Esophagus muscularis mucosa (tissue), 4 donors: ENCODE data around the gene EN1. TPM values are rescaled to one million over a fixed set of nuclear protein-coding genes. Genes with fewer than 3 reads are reported as not detected.

ENCODE experiments used
- DNase-seq: peaks from one replicate; pipeline ENCODE4 v3.0.0-alpha.2; 2017; ENCODE audit errors: extremely low spot score
- H3K27ac ChIP-seq, 4 donors: fragments of 200-600 bp; sonication (generic); replicated peaks in 1 of 4; 1 replicate in 3 of 4; 2 replicates in 1 of 4; pipeline ENCODE4 v1.5.1; 2016 to 2019; ENCODE audit warnings: mild to moderate bottlenecking in 1 of 4
- H3K27me3 ChIP-seq, 4 donors: fragments of 200-600 bp; sonication (generic); one replicate each; pipeline versions ENCODE4 v1.5.1 to v1.6.0; 2016 to 2019
- H3K36me3 ChIP-seq, 4 donors: fragments of 200-600 bp; sonication (generic); one replicate each; pipeline ENCODE4 v1.5.1; 2016 to 2019
- H3K4me1 ChIP-seq, 4 donors: fragments of 200-600 bp; sonication (generic); one replicate each; pipeline ENCODE4 v1.5.1; 2016 to 2019
- H3K4me3 ChIP-seq, 4 donors: fragments of 200-600 bp; sonication (generic); 1 replicate in 2 of 4; 2 replicates in 2 of 4; pipeline ENCODE4 v1.5.1; 2016 to 2019; ENCODE audit warnings: mild to moderate bottlenecking in 4 of 4, moderate library complexity in 1 of 4
- H3K9me3 ChIP-seq, 4 donors: fragments of 200-600 bp; sonication (generic); 1 replicate in 3 of 4; 2 replicates in 1 of 4; pipeline ENCODE4 v1.5.1; 2016 to 2019
- CTCF ChIP-seq, 3 experiments: fragments of 200-600 bp in 2 of 3; fragments of 450-650 bp in 1 of 3; sonication (generic) in 2 of 3; IDR thresholded peaks; one replicate each; pipeline ENCODE4 v1.5.1; 2017 to 2019; ENCODE audit warnings: antibody characterized with exemption in 3 of 3, mild to moderate bottlenecking in 2 of 3, moderate library complexity in 1 of 3
- EP300 ChIP-seq: sonication (generic); formaldehyde crosslinking; IDR thresholded peaks from one replicate; pipeline ENCODE4 v1.6.1; 2017; ENCODE audit warnings: antibody characterized with exemption
- POLR2A ChIP-seq: fragments of 450-650 bp; IDR thresholded peaks from one replicate; pipeline ENCODE4 v1.6.1; 2017; ENCODE audit warnings: antibody characterized with exemption, moderate library complexity, mild to moderate bottlenecking, low read depth
- POLR2AphosphoS5 ChIP-seq, 2 donors: sonication (generic); formaldehyde crosslinking; IDR thresholded peaks; one replicate each; pipeline ENCODE4 v1.6.1; 2017; ENCODE audit warnings: antibody characterized with exemption in 2 of 2
- WGBS: methylation state at CpG from one replicate; pipeline ENCODE4 v1.1.5; 2018; 5-methylcytosine and 5-hydroxymethylcytosine counted together
- intact Hi-C: fragments of 100-400 bp; cut with DNase I; formaldehyde crosslinking; loops from one replicate; pipeline ENCODE4 v1.15.1; 2023
- total RNA-seq, 4 donors: library from RNA; depleted of rRNA; stranded (reverse); fragments of >200 nt; gene quantifications; one replicate each; pipeline versions ENCODE4 v1.1.0 to v1.2.1, GENCODE V29; 2016

The EN1 gene
- total RNA-seq, 4 donors from 2014 or later = 0.11 to 0.17 (median 0.13) TPM; not detected in 1

GRCh38 chr2:118803012-118803411, 44.4 kb downstream of the EN1 start:
- intact Hi-C loops = no loop called here
- H3K4me1 ChIP-seq = no peaks in the 10 kb centered on the region
- H3K4me3 ChIP-seq = no peak overlapping the region
- TF ChIP-seq POLR2AphosphoS5 (IDR thresholded peaks at IDR 0.05) (no peak), POLR2A (no peak), CTCF (IDR thresholded peaks at IDR 0.05) (no peak), EP300 (no peak)
- DNase-seq = no peak
- H3K27ac ChIP-seq = no peak overlapping the region
- WGBS = 80% methylated on average over 5 of the region's 5 CpGs
- H3K9me3 ChIP-seq = no peaks in the 10 kb centered on the region
- H3K27me3 ChIP-seq = peaks cover 0 to 38% (median 0%) of the 10 kb centered on the region in 4 donors
- no peaks in the 10 kb centered on the region for H3K36me3 ChIP-seq

- H3K4me3 ChIP-seq = no peak overlapping the region
- 69% methylated on average over 4 of the region's 4 CpGs for WGBS
- no peak for DNase-seq
- no peaks in the 10 kb centered on the region for H3K36me3 ChIP-seq
- no peaks in the 10 kb centered on the region for H3K9me3 ChIP-seq
- intact Hi-C loops = no loop called here
- H3K27ac ChIP-seq = no peak overlapping the region
- no peaks in the 10 kb centered on the region for H3K4me1 ChIP-seq
- peaks cover 0 to 35% (median 2%) of the 10 kb centered on the region in 4 donors for H3K27me3 ChIP-seq
- TF ChIP-seq POLR2AphosphoS5 (IDR thresholded peaks at IDR 0.05) = no peak
Observed at GRCh38 chr2:118801151-118801550, 46.3 kb downstream of the EN1 start.

GRCh38 chr2:118800736-118801135, 46.7 kb downstream of the EN1 start:
- TF ChIP-seq CTCF (IDR thresholded peaks at IDR 0.05) (no peak), EP300 (no peak), POLR2A (no peak), POLR2AphosphoS5 (IDR thresholded peaks at IDR 0.05) (no peak)
- H3K9me3 ChIP-seq = no peaks in the 10 kb centered on the region
- no peak overlapping the region for H3K4me3 ChIP-seq
- H3K27me3 ChIP-seq = peaks cover 0 to 35% (median 2%) of the 10 kb centered on the region in 4 donors
- DNase-seq = no peak
- H3K4me1 ChIP-seq = no peaks in the 10 kb centered on the region
- intact Hi-C loops = no loop called here
- 92% methylated on average over 4 of the region's 4 CpGs for WGBS
- no peaks in the 10 kb centered on the region for H3K36me3 ChIP-seq
- H3K27ac ChIP-seq = no peak overlapping the region

- Histone ChIP-seq H3K9me3 (no peaks in the 10 kb centered on the region), H3K4me1 (no peaks in the 10 kb centered on the region), H3K27ac (no peak overlapping the region), H3K27me3 (peaks cover 0 to 39% (median 2%) of the 10 kb centered on the region in 4 donors), H3K36me3 (no peaks in the 10 kb centered on the region), H3K4me3 (no peak overlapping the region)
- 73% methylated on average over 2 of the region's 4 CpGs for WGBS
- no peak for TF ChIP-seq EP300
- TF ChIP-seq POLR2AphosphoS5 (IDR thresholded peaks at IDR 0.05) = no peak
- TF ChIP-seq POLR2A = no peak
- no peak for TF ChIP-seq CTCF (IDR thresholded peaks at IDR 0.05)
- no peak for DNase-seq
- intact Hi-C loops = no loop called here
Observed at GRCh38 chr2:118794546-118794945, 52.9 kb downstream of the EN1 start.

Other genes with a start within 250 kb of the EN1 start
- 10 to 100 TPM in 2 of 4 donors, 1 to 10 TPM in 2; 7.3 to 19.8 (median 12.9) TPM for gene MARCO, start 94.5 kb upstream of the EN1 start, total RNA-seq